Stimulated activated CD8-positive, alpha-beta memory T cell treated with anti-CD3 and anti-CD28 coated beads, Interleukin-4, amount 100 ng/mL, for 48 hours (primary cell): ENCODE data around the gene NRP1.

Source experiments
- DNase-seq: peaks from one replicate; pipeline ENCODE4 v3.0.0-alpha.2; 2020

The NRP1 gene

GRCh38 chr10:33174674-33175434 is 159.6 kb downstream of the NRP1 start:
- no peak for DNase-seq

- no peak for DNase-seq
Measured at GRCh38 chr10:33165911-33166310, 168.6 kb downstream of the NRP1 start.

GRCh38 chr10:33164060-33164709 is 170.3 kb downstream of the NRP1 start:
- no peak for DNase-seq

- DNase-seq: no peak
Measured at GRCh38 chr10:33162248-33162575, 172.3 kb downstream of the NRP1 start.

GRCh38 chr10:33161550-33162247 is 172.8 kb downstream of the NRP1 start:
- DNase-seq: no peak

- no peak for DNase-seq
Measured at GRCh38 chr10:33160151-33160550, 174.3 kb downstream of the NRP1 start.

- DNase-seq: no peak
Measured at GRCh38 chr10:33157103-33157502, 177.4 kb downstream of the NRP1 start.

- no peak for DNase-seq
Measured at GRCh38 chr10:33155720-33156638, 178.5 kb downstream of the NRP1 start.

- no peak for DNase-seq
Measured at GRCh38 chr10:33154590-33154989, 179.9 kb downstream of the NRP1 start.

GRCh38 chr10:33153968-33154327 is 180.5 kb downstream of the NRP1 start:
- no peak for DNase-seq

- no peak for DNase-seq
Measured at GRCh38 chr10:33153251-33153967, 181.1 kb downstream of the NRP1 start.

GRCh38 chr10:33152750-33153149 is 181.7 kb downstream of the NRP1 start:
- DNase-seq: no peak

- no peak for DNase-seq
Measured at GRCh38 chr10:33152146-33152545, 182.3 kb downstream of the NRP1 start.

- DNase-seq: no peak
Measured at GRCh38 chr10:33151344-33151864, 183.1 kb downstream of the NRP1 start.

- DNase-seq: no peak
Measured at GRCh38 chr10:33150889-33151288, 183.6 kb downstream of the NRP1 start.

- no peak for DNase-seq
Measured at GRCh38 chr10:33150146-33150545, 184.3 kb downstream of the NRP1 start.

- DNase-seq: no peak
Measured at GRCh38 chr10:33147013-33147310, 187.5 kb downstream of the NRP1 start.

GRCh38 chr10:33146189-33147012 is 188.1 kb downstream of the NRP1 start:
- DNase-seq: no peak

- no peak for DNase-seq
Measured at GRCh38 chr10:33145451-33146188, 188.8 kb downstream of the NRP1 start.

GRCh38 chr10:33143160-33143728 is 191.2 kb downstream of the NRP1 start:
- peak; percentile 67 for DNase-seq
